Measurements from ENCODE around the gene ARL6IP5.

The ARL6IP5 gene

GRCh38 chr3:69082805-69083204, 1.9 kb upstream of the ARL6IP5 start:
- peak overlapping the region; percentile 53 for H3K4me3 Mint-ChIP-seq
- peak; percentile 43 for DNase-seq
- H3K27ac Mint-ChIP-seq, result peak overlapping the region; percentile 52
- H3K4me1 Mint-ChIP-seq, result peaks cover 71% of the 10 kb centered on the region
- H3K36me3 Mint-ChIP-seq (ENCODE audit: low read depth), result peaks cover 3% of the 10 kb centered on the region
- TF ChIP-seq CTCF (IDR thresholded peaks at IDR 0.05), result no peak
- H3K9me3 Mint-ChIP-seq, result no peaks in the 10 kb centered on the region
- H3K27me3 Mint-ChIP-seq (ENCODE audit: low read depth, poor library complexity), result peaks cover 2% of the 10 kb centered on the region

GRCh38 chr3:69085168-69085832, 563 bp downstream of the ARL6IP5 start:
- Mint-ChIP-seq H3K4me1 (peaks cover 70% of the 10 kb centered on the region), H3K27me3 (ENCODE audit: low read depth, poor library complexity) (peaks cover 2% of the 10 kb centered on the region), H3K27ac (no peak overlapping the region), H3K4me3 (peak overlapping the region; percentile 95), H3K9me3 (no peaks in the 10 kb centered on the region), H3K36me3 (ENCODE audit: low read depth) (peaks cover 10% of the 10 kb centered on the region)
- no peak for TF ChIP-seq CTCF (IDR thresholded peaks at IDR 0.05)
- DNase-seq, result peak; percentile 28

GRCh38 chr3:69085833-69086722, 1.3 kb downstream of the ARL6IP5 start:
- no peaks in the 10 kb centered on the region for H3K9me3 Mint-ChIP-seq
- H3K36me3 Mint-ChIP-seq (ENCODE audit: low read depth), result peaks cover 14% of the 10 kb centered on the region
- peak overlapping the region; percentile 95 for H3K4me3 Mint-ChIP-seq
- H3K27ac Mint-ChIP-seq, result peak overlapping the region; percentile 17
- no peak for DNase-seq
- TF ChIP-seq CTCF (IDR thresholded peaks at IDR 0.05), result no peak
- peaks cover 2% of the 10 kb centered on the region for H3K27me3 Mint-ChIP-seq (ENCODE audit: low read depth, poor library complexity)
- H3K4me1 Mint-ChIP-seq, result peaks cover 68% of the 10 kb centered on the region

GRCh38 chr3:69087030-69087791, 2.5 kb downstream of the ARL6IP5 start:
- H3K4me3 Mint-ChIP-seq, result no peak overlapping the region
- peaks cover 67% of the 10 kb centered on the region for H3K4me1 Mint-ChIP-seq
- no peaks in the 10 kb centered on the region for H3K9me3 Mint-ChIP-seq
- H3K27ac Mint-ChIP-seq, result no peak overlapping the region
- peaks cover 2% of the 10 kb centered on the region for H3K27me3 Mint-ChIP-seq (ENCODE audit: low read depth, poor library complexity)
- peaks cover 14% of the 10 kb centered on the region for H3K36me3 Mint-ChIP-seq (ENCODE audit: low read depth)
- DNase-seq, result no peak
- TF ChIP-seq CTCF (IDR thresholded peaks at IDR 0.05), result no peak

GRCh38 chr3:69088063-69088462, 3.3 kb downstream of the ARL6IP5 start:
- peaks cover 2% of the 10 kb centered on the region for H3K27me3 Mint-ChIP-seq (ENCODE audit: low read depth, poor library complexity)
- peaks cover 66% of the 10 kb centered on the region for H3K4me1 Mint-ChIP-seq
- DNase-seq, result no peak
- no peak for TF ChIP-seq CTCF (IDR thresholded peaks at IDR 0.05)
- H3K9me3 Mint-ChIP-seq, result no peaks in the 10 kb centered on the region
- H3K36me3 Mint-ChIP-seq (ENCODE audit: low read depth), result peaks cover 14% of the 10 kb centered on the region
- H3K4me3 Mint-ChIP-seq, result no peak overlapping the region
- H3K27ac Mint-ChIP-seq, result peak overlapping the region; percentile 50
